ENCODE measurements around the gene PTAFR. TPM values are rescaled to one million over a fixed set of nuclear protein-coding genes. Genes with fewer than 3 reads are reported as not detected.

Gene PTAFR
- total RNA-seq, 6 experiments from 2014 or later: 0.90 to 5.2 (median 1.9) TPM

DNA sequence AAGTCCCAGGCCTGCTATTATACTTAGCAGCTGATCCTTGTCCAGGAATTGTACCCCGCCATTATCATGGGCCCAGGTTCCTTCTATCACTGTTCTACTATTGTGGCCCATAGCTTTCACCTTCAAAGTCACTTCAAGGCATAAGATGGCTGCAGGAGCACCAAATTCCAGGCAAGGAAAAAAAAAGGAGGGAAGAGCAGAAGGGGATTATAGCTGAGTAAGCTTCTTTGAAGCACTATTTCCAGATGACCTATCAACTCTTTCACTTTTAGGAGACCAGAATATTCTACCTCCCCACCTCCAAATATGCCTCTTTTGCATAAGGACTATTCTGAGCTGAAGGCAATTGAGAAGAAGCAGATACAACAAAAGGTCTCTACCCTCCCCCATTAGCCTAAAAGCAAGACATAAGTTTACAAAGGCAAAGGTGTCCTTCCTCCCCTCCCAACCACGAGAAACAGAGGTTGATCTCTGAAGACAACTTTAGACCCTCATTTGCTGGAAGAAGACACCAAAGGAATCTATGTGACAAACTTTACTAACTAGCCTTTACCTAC is 41.8 kb downstream of the PTAFR start:
- no peak for TF ChIP-seq CTCF (IDR thresholded peaks at IDR 0.05)
- TF ChIP-seq POLR2A (IDR thresholded peaks at IDR 0.05): no peak
- Histone ChIP-seq H3K27ac (no peak overlapping the region), H3K4me1 (no peaks in the 10 kb centered on the region), H3K27me3 (no peaks in the 10 kb centered on the region), H3K36me3 (no peaks in the 10 kb centered on the region), H3K4me3 (no peak overlapping the region), H3K9me3 (no peaks in the 10 kb centered on the region)
- DNase-seq: no peak
- intact Hi-C loops (cut with DNase I): no loop called here
- no peak for ATAC-seq
- WGBS (ENCODE audit: insufficient coverage, low coverage, low lambda C conversion rate, missing lambda C conversion rate): 100% methylated on average over 1 of the region's 2 CpGs

- H3K36me3 ChIP-seq: no peaks in the 10 kb centered on the region
- no peaks in the 10 kb centered on the region for H3K4me1 ChIP-seq
- intact Hi-C loops (cut with DNase I): no loop called here
- H3K27ac ChIP-seq: no peak overlapping the region
- 67% methylated on average over 11 of the region's 11 CpGs for WGBS (ENCODE audit: insufficient coverage, low coverage, low lambda C conversion rate, missing lambda C conversion rate)
- no peak for DNase-seq
- H3K27me3 ChIP-seq: no peaks in the 10 kb centered on the region
- no peaks in the 10 kb centered on the region for H3K9me3 ChIP-seq
- no peak for ATAC-seq
- TF ChIP-seq POLR2A (IDR thresholded peaks at IDR 0.05) (no peak), CTCF (IDR thresholded peaks at IDR 0.05) (no peak)
- no peak overlapping the region for H3K4me3 ChIP-seq
Observed at GRCh38 chr1:28132171-28133167, 44.0 kb downstream of the PTAFR start.

DNA sequence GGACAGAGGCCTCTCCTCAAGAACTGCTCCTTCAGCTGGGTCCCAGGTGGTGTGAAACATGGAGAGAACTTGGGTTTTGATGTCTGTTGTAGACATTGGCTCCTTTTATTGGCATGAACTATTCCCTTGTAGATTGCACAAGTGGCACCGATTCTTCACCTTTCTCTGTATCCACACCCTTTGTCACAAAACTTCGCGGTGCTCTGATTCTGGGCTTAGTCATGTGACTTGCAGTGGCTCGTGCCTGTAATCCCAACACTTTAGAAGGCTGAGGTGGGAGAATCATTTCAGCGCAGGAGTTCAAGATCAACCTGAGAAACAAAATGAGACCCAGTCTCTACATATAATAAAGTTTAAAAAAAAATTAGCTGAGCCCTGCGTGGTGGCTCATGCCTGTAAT is 45.6 kb downstream of the PTAFR start:
- Histone ChIP-seq H3K27me3 (no peaks in the 10 kb centered on the region), H3K4me1 (no peaks in the 10 kb centered on the region), H3K27ac (no peak overlapping the region), H3K4me3 (no peak overlapping the region), H3K36me3 (no peaks in the 10 kb centered on the region), H3K9me3 (no peaks in the 10 kb centered on the region)
- ATAC-seq: no peak
- TF ChIP-seq POLR2A (IDR thresholded peaks at IDR 0.05): no peak
- TF ChIP-seq CTCF (IDR thresholded peaks at IDR 0.05): no peak
- DNase-seq: no peak
- WGBS (ENCODE audit: insufficient coverage, low coverage, low lambda C conversion rate, missing lambda C conversion rate): 50% methylated on average over 6 of the region's 6 CpGs
- intact Hi-C loops (cut with DNase I): no loop called here

DNA sequence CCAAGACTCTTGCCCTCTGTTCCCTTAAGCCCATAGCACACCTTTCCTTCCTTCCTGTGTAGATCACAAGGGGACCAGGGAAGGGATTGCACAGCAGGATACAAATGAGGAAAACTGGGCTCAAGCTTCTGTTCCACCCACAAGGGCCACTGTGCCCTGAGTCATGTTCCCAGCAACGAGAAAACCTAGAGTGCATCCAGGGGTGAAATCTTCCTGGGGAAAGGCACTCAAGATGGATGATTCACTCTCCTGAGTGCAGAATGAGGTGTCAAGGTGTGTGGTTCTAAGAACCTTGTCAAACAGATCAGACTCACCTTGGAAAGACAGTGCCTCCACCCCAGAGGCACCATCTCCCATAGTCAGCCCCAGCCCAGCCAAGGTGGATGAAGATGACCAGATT is 47.3 kb downstream of the PTAFR start:
- no peaks in the 10 kb centered on the region for H3K36me3 ChIP-seq
- no peak overlapping the region for H3K4me3 ChIP-seq
- H3K9me3 ChIP-seq: no peaks in the 10 kb centered on the region
- TF ChIP-seq CTCF (IDR thresholded peaks at IDR 0.05) (no peak), POLR2A (IDR thresholded peaks at IDR 0.05) (no peak)
- 50% methylated on average over 1 of the region's 1 CpG for WGBS (ENCODE audit: insufficient coverage, low coverage, low lambda C conversion rate, missing lambda C conversion rate)
- intact Hi-C loops (cut with DNase I): no loop called here
- H3K4me1 ChIP-seq: no peaks in the 10 kb centered on the region
- no peak for DNase-seq
- no peak overlapping the region for H3K27ac ChIP-seq
- no peak for ATAC-seq
- H3K27me3 ChIP-seq: no peaks in the 10 kb centered on the region

Measured in right lobe of liver (tissue), 6 donors.